Fibroblast of skin of right biceps (primary cell): ENCODE results near the gene HMGCS1.
A peak's percentile ranks its signal among the peaks of the same experiment; 100 is the strongest.
"Not testable (repeated sequence)": the region's sequence is repeated elsewhere in the genome, so short reads cannot be mapped to it uniquely, and the experiment has no call there.

Experiments
- DNase-seq: peaks from one replicate; pipeline ENCODE4 v3.0.0-alpha.2; 2013

HMGCS1 gene

GRCh38 chr5:43312076-43312661, 1.0 kb downstream of the HMGCS1 start:
- DNase-seq = no peak

- no peak for DNase-seq
These were observed 3.6 kb downstream of the HMGCS1 start for GRCh38 chr5:43309637-43310036.

GRCh38 chr5:43309122-43309521, 4.1 kb downstream of the HMGCS1 start:
- no peak for DNase-seq

- DNase-seq = not testable (repeated sequence)
These were observed 6.3 kb downstream of the HMGCS1 start for GRCh38 chr5:43306954-43307353.

- DNase-seq = peak; percentile 63
These were observed 7.2 kb downstream of the HMGCS1 start for GRCh38 chr5:43305948-43306565.

- DNase-seq = peak; percentile 47
These were observed 8.7 kb downstream of the HMGCS1 start for GRCh38 chr5:43304525-43304924.

- no peak for DNase-seq
These were observed 10.0 kb downstream of the HMGCS1 start for GRCh38 chr5:43303242-43303641.

- no peak for DNase-seq
These were observed 10.7 kb downstream of the HMGCS1 start for GRCh38 chr5:43302481-43302880.

GRCh38 chr5:43301653-43302091, 11.5 kb downstream of the HMGCS1 start:
- no peak for DNase-seq

GRCh38 chr5:43300112-43300511, 13.1 kb downstream of the HMGCS1 start:
- no peak for DNase-seq

GRCh38 chr5:43298443-43298842, 14.8 kb downstream of the HMGCS1 start:
- DNase-seq = no peak

GRCh38 chr5:43296835-43297234, 16.4 kb downstream of the HMGCS1 start:
- no peak for DNase-seq

- no peak for DNase-seq
These were observed 18.0 kb downstream of the HMGCS1 start for GRCh38 chr5:43295202-43295601.

- peak; percentile 47 for DNase-seq
These were observed 19.0 kb downstream of the HMGCS1 start for GRCh38 chr5:43294226-43294625.

- DNase-seq = no peak
These were observed 22.5 kb downstream of the HMGCS1 start for GRCh38 chr5:43290726-43291125.

- no peak for DNase-seq
These were observed 24.9 kb downstream of the HMGCS1 start for GRCh38 chr5:43288269-43288831.

GRCh38 chr5:43287493-43287892, 25.7 kb downstream of the HMGCS1 start:
- no peak for DNase-seq

GRCh38 chr5:43286623-43287022, 26.6 kb downstream of the HMGCS1 start:
- DNase-seq = no peak

GRCh38 chr5:43281840-43282658, 31.2 kb downstream of the HMGCS1 start:
- peak; percentile 47 for DNase-seq

GRCh38 chr5:43279548-43280274, 33.5 kb downstream of the HMGCS1 start:
- no peak for DNase-seq

GRCh38 chr5:43275391-43275790, 37.8 kb downstream of the HMGCS1 start:
- no peak for DNase-seq

- DNase-seq = no peak
These were observed 38.6 kb downstream of the HMGCS1 start for GRCh38 chr5:43274435-43275114.
